ENCODE results near the gene RTN4IP1.

The RTN4IP1 gene

GRCh38 chr6:106530502-106530901, 98.8 kb downstream of the RTN4IP1 start:
- H3F3A ChIP-seq (ENCODE audit: insufficient read depth, low read length), result no peaks in the 10 kb centered on the region
- H2AFZ ChIP-seq (ENCODE audit: low read length), result no peak overlapping the region
- H4K20me1 ChIP-seq (ENCODE audit: insufficient read depth, low read length), result no peaks in the 10 kb centered on the region
- TF ChIP-seq CTCF (IDR thresholded peaks at IDR 0.05; ENCODE audit: low read length) (no peak), EZH2 (IDR thresholded peaks at IDR 0.05; ENCODE audit: borderline replicate concordance, low read length) (no peak)
- no peaks in the 10 kb centered on the region for H3K27me3 ChIP-seq (ENCODE audit: insufficient read depth, low read length)
- peaks cover 11% of the 10 kb centered on the region for H3K4me1 ChIP-seq (ENCODE audit: insufficient read depth, low read length, severe bottlenecking)
- H3K9me3 ChIP-seq (ENCODE audit: low read length), result no peaks in the 10 kb centered on the region
- no peak overlapping the region for H3K4me3 ChIP-seq (ENCODE audit: low read depth, low read length, poor library complexity, severe bottlenecking)
- H3K36me3 ChIP-seq (ENCODE audit: insufficient read depth, low read length), result peaks cover 61% of the 10 kb centered on the region
- no peak overlapping the region for H3K27ac ChIP-seq (ENCODE audit: low read depth, low read length, poor library complexity, severe bottlenecking)
- no peak overlapping the region for H3K4me2 ChIP-seq (ENCODE audit: low read length)
- no peak overlapping the region for H3K9ac ChIP-seq (ENCODE audit: low read length)
- no peaks in the 10 kb centered on the region for H3K79me2 ChIP-seq (ENCODE audit: insufficient read depth, low read length)
- H3K9me2 ChIP-seq (ENCODE audit: low read depth, low read length), result no peaks in the 10 kb centered on the region

- Histone ChIP-seq H3K9me2 (ENCODE audit: low read depth, low read length) (no peaks in the 10 kb centered on the region), H4K20me1 (ENCODE audit: insufficient read depth, low read length) (no peaks in the 10 kb centered on the region), H2AFZ (ENCODE audit: low read length) (no peak overlapping the region), H3K36me3 (ENCODE audit: insufficient read depth, low read length) (peaks cover 61% of the 10 kb centered on the region), H3K4me2 (ENCODE audit: low read length) (no peak overlapping the region), H3K4me3 (ENCODE audit: low read depth, low read length, poor library complexity, severe bottlenecking) (no peak overlapping the region), H3K9me3 (ENCODE audit: low read length) (no peaks in the 10 kb centered on the region), H3F3A (ENCODE audit: insufficient read depth, low read length) (no peaks in the 10 kb centered on the region), H3K4me1 (ENCODE audit: insufficient read depth, low read length, severe bottlenecking) (peaks cover 16% of the 10 kb centered on the region), H3K79me2 (ENCODE audit: insufficient read depth, low read length) (no peaks in the 10 kb centered on the region), H3K27me3 (ENCODE audit: insufficient read depth, low read length) (no peaks in the 10 kb centered on the region), H3K27ac (ENCODE audit: low read depth, low read length, poor library complexity, severe bottlenecking) (no peak overlapping the region), H3K9ac (ENCODE audit: low read length) (no peak overlapping the region)
- TF ChIP-seq EZH2 (IDR thresholded peaks at IDR 0.05; ENCODE audit: borderline replicate concordance, low read length) (no peak), CTCF (IDR thresholded peaks at IDR 0.05; ENCODE audit: low read length) (no peak)
These were observed 99.3 kb downstream of the RTN4IP1 start for GRCh38 chr6:106530026-106530425.

GRCh38 chr6:106529438-106529837, 99.9 kb downstream of the RTN4IP1 start:
- Histone ChIP-seq H3K27me3 (ENCODE audit: insufficient read depth, low read length) (no peaks in the 10 kb centered on the region), H3K4me3 (ENCODE audit: low read depth, low read length, poor library complexity, severe bottlenecking) (no peak overlapping the region), H3K9me2 (ENCODE audit: low read depth, low read length) (no peaks in the 10 kb centered on the region), H3K27ac (ENCODE audit: low read depth, low read length, poor library complexity, severe bottlenecking) (no peak overlapping the region), H3K36me3 (ENCODE audit: insufficient read depth, low read length) (peaks cover 57% of the 10 kb centered on the region), H3F3A (ENCODE audit: insufficient read depth, low read length) (peaks cover 3% of the 10 kb centered on the region; the same call in 1 of the 2 replicates), H3K4me2 (ENCODE audit: low read length) (no peak overlapping the region), H3K79me2 (ENCODE audit: insufficient read depth, low read length) (no peaks in the 10 kb centered on the region), H3K9me3 (ENCODE audit: low read length) (no peaks in the 10 kb centered on the region), H3K9ac (ENCODE audit: low read length) (no peak overlapping the region), H4K20me1 (ENCODE audit: insufficient read depth, low read length) (no peaks in the 10 kb centered on the region), H3K4me1 (ENCODE audit: insufficient read depth, low read length, severe bottlenecking) (peaks cover 22% of the 10 kb centered on the region), H2AFZ (ENCODE audit: low read length) (no peak overlapping the region)
- TF ChIP-seq EZH2 (IDR thresholded peaks at IDR 0.05; ENCODE audit: borderline replicate concordance, low read length) (no peak), CTCF (IDR thresholded peaks at IDR 0.05; ENCODE audit: low read length) (no peak)
